Endodermal cell (in vitro differentiated cells): Measurements from ENCODE around the gene ADAM22. TPM values are rescaled to one million over a fixed set of nuclear protein-coding genes. Genes with fewer than 3 reads are reported as not detected.

Experiments used
- DNase-seq: peaks from one replicate; pipeline ENCODE4 v3.0.0-alpha.2; 2017
- H3K27ac ChIP-seq: 2 replicates; pipeline ENCODE4 v1.5.1; 2013; ENCODE audit warnings: mild to moderate bottlenecking, low read depth, low read length, moderate library complexity
- H3K27me3 ChIP-seq: 2 replicates; pipeline ENCODE4 v1.6.1; 2013; ENCODE audit warnings: mild to moderate bottlenecking, low read length, moderate library complexity; ENCODE audit not compliant: insufficient read depth, control insufficient read depth, poor library complexity, severe bottlenecking
- H3K36me3 ChIP-seq: 2 replicates; pipeline ENCODE4 v1.7.0; 2013; ENCODE audit warnings: mild to moderate bottlenecking, low read length, moderate library complexity; ENCODE audit not compliant: control insufficient read depth, insufficient read depth
- H3K4me1 ChIP-seq: one replicate; pipeline ENCODE4 v1.7.0; 2013; ENCODE audit warnings: low read length; ENCODE audit not compliant: control insufficient read depth, insufficient read depth
- H3K4me3 ChIP-seq: 2 replicates; pipeline ENCODE4 v1.5.1; 2013; ENCODE audit warnings: mild to moderate bottlenecking, low read length, moderate library complexity
- H3K9ac ChIP-seq: 2 replicates; pipeline ENCODE4 v1.6.1; 2013; ENCODE audit warnings: mild to moderate bottlenecking, low read length, moderate library complexity; ENCODE audit not compliant: poor library complexity, severe bottlenecking; ENCODE audit errors: extremely low read depth
- H3K9me3 ChIP-seq: 2 replicates; pipeline ENCODE4 v1.6.1; 2013; ENCODE audit warnings: mild to moderate bottlenecking, low read length, moderate library complexity; ENCODE audit not compliant: control insufficient read depth
- H3K27ac Mint-ChIP-seq: 2 replicates; pipeline ENCODE4 v1.8.0; 2020; ENCODE audit warnings: mixed read lengths
- H3K27me3 Mint-ChIP-seq: 2 replicates; pipeline ENCODE4 v1.8.0; 2021; ENCODE audit warnings: mild to moderate bottlenecking, mixed read lengths; ENCODE audit not compliant: insufficient read depth
- H3K36me3 Mint-ChIP-seq: 2 replicates; pipeline ENCODE4 v1.8.0; 2020; ENCODE audit warnings: low read depth, mixed read lengths
- H3K4me1 Mint-ChIP-seq: 2 replicates; pipeline ENCODE4 v1.8.0; 2020; ENCODE audit warnings: mixed read lengths
- H3K4me3 Mint-ChIP-seq: 2 replicates; pipeline ENCODE4 v1.8.0; 2020; ENCODE audit warnings: mild to moderate bottlenecking, moderate library complexity, mixed read lengths
- H3K9me3 Mint-ChIP-seq: 2 replicates; pipeline ENCODE4 v1.8.0; 2020; ENCODE audit warnings: mild to moderate bottlenecking, mixed read lengths
- CTCF ChIP-seq: fragments of 200-600 bp; sonication (generic); conservative IDR thresholded peaks from 2 replicates; pipeline ENCODE4 v1.5.0; 2021; ENCODE audit warnings: antibody characterized with exemption, mild to moderate bottlenecking
- WGBS, 2 experiments: methylation state at CpG; one replicate each; pipeline versions ENCODE4 v1.1.5 to v1.1.7; 2013; ENCODE audit warnings: missing lambda C conversion rate in 2 of 2, mixed read lengths in 1 of 2; ENCODE audit not compliant: insufficient coverage in 1 of 2, insufficient read length in 1 of 2; 5-methylcytosine and 5-hydroxymethylcytosine counted together
- total RNA-seq, 2 donors: library from RNA; stranded (reverse); fragmentation: NEBNext Ultra II Directional in 1 of 2; extraction: Animal tissue kit (Norgen Biotek cat#: 25700) in 1 of 2; gene quantifications; 2 replicates in 1 of 2; 3 replicates in 1 of 2; pipeline ENCODE4 v1.2.1, GENCODE V29; 2021

The ADAM22 gene
- total RNA-seq, 2 donors from 2014 or later: 10.9 to 11.5 TPM

GRCh38 chr7:87982116-87982515 is 48.1 kb downstream of the ADAM22 start:
- no peak for TF ChIP-seq CTCF
- no peak overlapping the region for H3K27ac Mint-ChIP-seq
- H3K4me1 Mint-ChIP-seq: no peaks in the 10 kb centered on the region
- no peak overlapping the region for H3K4me3 Mint-ChIP-seq
- Histone ChIP-seq H3K4me3 (no peak overlapping the region), H3K9me3 (no peaks in the 10 kb centered on the region), H3K36me3 (no peaks in the 10 kb centered on the region), H3K27ac (no peak overlapping the region), H3K4me1 (no peaks in the 10 kb centered on the region), H3K9ac (no peak overlapping the region), H3K27me3 (no peaks in the 10 kb centered on the region)
- H3K36me3 Mint-ChIP-seq: no peaks in the 10 kb centered on the region
- 84 to 92% methylated on average over 3 of the region's 3 CpGs for WGBS, 2 experiments
- H3K9me3 Mint-ChIP-seq: no peaks in the 10 kb centered on the region
- no peaks in the 10 kb centered on the region for H3K27me3 Mint-ChIP-seq
- DNase-seq: no peak

GRCh38 chr7:87984088-87984487 is 50.0 kb downstream of the ADAM22 start:
- no peak overlapping the region for H3K4me3 ChIP-seq
- no peaks in the 10 kb centered on the region for H3K4me1 ChIP-seq
- no peak for TF ChIP-seq CTCF
- H3K4me1 Mint-ChIP-seq: no peaks in the 10 kb centered on the region
- DNase-seq: no peak
- H3K27me3 Mint-ChIP-seq: no peaks in the 10 kb centered on the region
- no peak overlapping the region for H3K27ac Mint-ChIP-seq
- no peaks in the 10 kb centered on the region for H3K9me3 Mint-ChIP-seq
- WGBS, 2 experiments: 95% methylated on average over 3 of the region's 3 CpGs; no CpG with 5 or more reads in 1 of the 2 experiments
- no peaks in the 10 kb centered on the region for H3K27me3 ChIP-seq
- no peaks in the 10 kb centered on the region for H3K36me3 ChIP-seq
- no peaks in the 10 kb centered on the region for H3K36me3 Mint-ChIP-seq
- no peak overlapping the region for H3K9ac ChIP-seq
- no peaks in the 10 kb centered on the region for H3K9me3 ChIP-seq
- no peak overlapping the region for H3K4me3 Mint-ChIP-seq
- H3K27ac ChIP-seq: no peak overlapping the region

- H3K36me3 Mint-ChIP-seq: no peaks in the 10 kb centered on the region
Observed at GRCh38 chr7:87993269-87993668, 59.2 kb downstream of the ADAM22 start.

More at GRCh38 chr7:87993269-87993668, 59.2 kb downstream of the ADAM22 start:
- Mint-ChIP-seq H3K4me1 (peaks cover 5% of the 10 kb centered on the region), H3K4me3 (no peak overlapping the region), H3K27ac (no peak overlapping the region), H3K27me3 (no peaks in the 10 kb centered on the region), H3K9me3 (peaks cover 3% of the 10 kb centered on the region)
- no peak for DNase-seq
- Histone ChIP-seq H3K9ac (no peak overlapping the region), H3K9me3 (no peaks in the 10 kb centered on the region), H3K36me3 (no peaks in the 10 kb centered on the region), H3K27me3 (no peaks in the 10 kb centered on the region), H3K27ac (no peak overlapping the region), H3K4me1 (no peaks in the 10 kb centered on the region), H3K4me3 (no peak overlapping the region)
- TF ChIP-seq CTCF: no peak
